HK-2 (cell line): ENCODE data around the gene CNTN4.
"Not testable (repeated sequence)": the region's sequence is repeated elsewhere in the genome, so short reads cannot be mapped to it uniquely, and the experiment has no call there.

Experiments used
- DNase-seq: peaks from one replicate; pipeline ENCODE4 v3.0.0-alpha.2; 2018; ENCODE audit not compliant: unreplicated experiment

The CNTN4 gene

DNA sequence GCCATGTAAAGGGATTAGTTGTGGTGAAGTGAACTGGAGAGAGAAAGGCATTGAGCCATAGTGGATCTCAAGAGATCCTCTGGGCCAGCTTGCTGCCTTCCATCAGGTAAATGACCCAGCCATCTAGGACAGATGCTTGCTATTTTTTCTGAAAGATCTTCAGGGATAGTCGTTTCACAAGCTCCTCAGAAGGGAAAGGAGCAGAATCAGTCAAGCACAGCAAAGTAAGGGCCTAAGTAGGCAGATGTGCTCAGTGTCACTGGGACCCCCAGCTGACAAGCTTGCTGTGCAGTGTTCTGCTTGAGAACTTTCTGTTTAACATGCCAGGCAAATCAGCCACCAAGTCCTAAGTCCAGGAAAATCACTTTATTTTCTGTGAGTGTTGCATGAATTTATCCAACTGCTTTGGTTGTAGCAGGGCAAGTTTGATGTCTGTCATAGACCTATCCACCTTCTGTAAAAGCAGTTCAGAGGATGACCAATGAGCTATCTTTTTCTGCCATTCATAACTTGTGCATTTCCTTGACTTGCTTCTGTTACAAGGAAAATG lies 691.7 kb downstream of the CNTN4 start:
- DNase-seq: no peak

DNA sequence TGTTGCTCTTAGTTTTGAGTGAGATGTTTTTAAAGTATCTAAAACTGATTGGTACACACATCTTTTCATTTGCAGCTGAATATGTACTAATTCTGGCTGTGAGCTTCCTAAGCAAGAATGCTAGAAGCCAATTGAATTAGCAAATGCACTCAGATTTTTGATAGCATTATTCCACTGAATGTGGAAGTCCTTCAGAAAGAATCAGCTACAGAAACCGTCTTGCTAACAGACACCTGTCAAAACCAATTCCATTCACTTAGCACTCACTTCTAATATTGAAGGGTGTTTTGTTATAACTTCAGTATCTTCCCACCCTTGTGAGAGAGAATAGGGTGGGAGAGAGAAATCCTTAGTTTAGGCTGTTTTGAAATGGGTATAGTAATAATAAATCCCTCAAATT lies 693.8 kb downstream of the CNTN4 start:
- DNase-seq: no peak

DNA sequence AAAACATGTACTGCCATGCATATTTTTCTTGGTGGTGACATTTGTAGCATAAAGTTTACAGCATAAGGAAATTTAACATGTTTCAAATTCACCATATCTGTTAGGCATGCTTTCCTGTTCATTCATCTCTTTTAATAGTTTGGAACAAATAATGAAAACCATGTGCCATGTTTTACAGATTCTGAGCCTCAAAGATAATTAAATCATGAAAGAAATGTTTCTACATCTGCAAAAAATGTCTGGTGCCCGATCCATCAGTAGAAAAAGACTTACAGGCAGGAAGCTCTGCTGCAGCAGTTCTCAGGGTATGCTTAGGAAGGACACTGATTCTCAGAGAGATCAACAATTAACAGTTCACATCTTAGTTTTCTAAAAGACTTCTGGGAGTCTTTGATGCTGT lies 695.3 kb downstream of the CNTN4 start:
- DNase-seq: no peak

DNA sequence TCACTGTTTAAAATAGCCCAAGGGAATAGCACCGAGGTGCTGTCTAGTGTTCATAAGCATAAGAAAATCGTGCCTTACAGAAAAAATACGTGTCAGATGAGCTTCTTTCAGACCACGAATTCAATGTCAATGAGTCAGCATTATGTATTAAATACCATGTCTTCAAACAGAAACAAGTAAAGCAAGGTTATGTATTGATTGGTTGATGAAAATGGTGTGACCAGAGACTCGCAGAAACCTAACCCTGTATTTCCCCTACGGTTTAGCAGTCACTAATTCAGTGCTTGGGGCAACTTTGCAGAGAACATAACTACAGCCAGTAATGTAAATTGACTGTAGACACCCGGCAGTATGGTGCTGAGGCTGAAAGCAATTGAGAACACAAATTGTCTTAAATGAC lies 703.8 kb downstream of the CNTN4 start:
- no peak for DNase-seq

DNA sequence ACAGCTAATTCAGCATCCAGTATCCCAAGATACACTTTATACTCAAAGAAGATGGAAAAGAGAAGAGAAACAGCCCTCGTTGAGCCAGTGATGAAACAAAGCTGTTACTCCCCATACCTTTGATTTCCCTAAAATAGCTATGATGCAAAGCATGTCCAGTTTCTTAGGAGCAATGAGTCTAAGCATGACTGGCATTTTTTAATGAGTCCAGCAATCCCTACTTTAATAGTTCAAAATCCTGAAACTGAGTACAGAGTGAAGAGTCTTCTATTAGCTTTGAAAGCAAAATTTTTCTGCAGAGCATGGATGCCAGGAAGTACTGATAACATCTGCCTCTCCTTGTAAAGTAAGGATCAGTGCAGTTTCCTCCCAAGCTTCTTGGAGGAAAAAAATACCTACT lies 708.8 kb downstream of the CNTN4 start:
- no peak for DNase-seq

DNA sequence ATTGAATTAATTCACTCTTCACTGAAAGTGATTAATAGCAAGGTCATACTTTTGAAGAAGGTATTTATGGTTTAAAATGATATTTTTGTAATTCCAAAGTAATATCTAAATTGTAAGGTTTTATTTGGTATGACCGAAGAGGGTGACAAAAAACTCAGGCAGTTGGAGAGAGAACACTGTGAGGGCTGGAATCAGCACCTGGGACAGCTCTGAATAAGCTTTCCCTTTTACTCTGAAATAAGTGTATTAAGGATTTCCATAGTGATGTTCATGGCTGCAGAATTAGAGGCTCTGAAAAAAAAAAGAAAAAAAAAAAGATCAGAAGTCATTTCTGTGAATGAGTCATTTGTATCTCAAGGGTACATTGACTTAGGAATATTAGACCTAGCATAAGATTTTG lies 712.1 kb downstream of the CNTN4 start:
- no peak for DNase-seq

DNA sequence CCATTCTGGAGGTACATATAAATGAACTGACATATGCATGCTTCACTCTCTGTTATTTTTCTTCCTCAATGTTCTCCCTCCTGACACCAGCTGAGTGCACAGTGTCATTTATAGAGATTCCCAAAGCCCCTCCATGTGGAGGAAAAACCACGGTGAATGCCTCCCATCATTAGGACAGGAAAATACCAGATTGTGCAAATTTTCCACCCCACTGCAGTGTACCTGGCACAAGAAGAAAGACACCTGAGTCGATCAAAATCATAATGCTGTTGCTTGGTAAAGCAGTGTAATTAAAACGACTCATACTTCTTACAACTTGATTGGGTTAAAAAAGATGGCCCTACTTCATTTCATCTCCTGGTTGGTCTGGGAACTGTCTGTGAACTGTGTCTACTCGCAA lies 720.9 kb downstream of the CNTN4 start:
- no peak for DNase-seq

DNA sequence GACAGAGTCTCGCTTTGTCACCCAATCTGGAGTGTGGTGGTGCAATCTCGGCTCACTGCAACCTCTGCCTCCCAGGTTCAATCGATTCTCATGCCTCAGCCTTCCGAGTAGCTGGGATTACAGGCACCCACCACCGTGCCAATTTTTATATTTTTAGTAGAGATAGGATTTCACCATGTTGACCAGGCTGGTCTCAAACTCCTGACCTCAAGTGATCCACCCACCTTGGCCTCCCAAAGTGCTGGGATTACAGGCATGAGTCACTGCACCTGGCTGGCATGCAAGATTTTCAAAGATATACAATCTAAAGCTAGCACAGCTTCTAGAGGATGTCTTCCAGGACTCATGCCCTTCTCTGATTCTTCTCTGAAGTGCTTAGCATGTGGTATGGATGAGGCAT lies 722.3 kb downstream of the CNTN4 start:
- not testable (repeated sequence) for DNase-seq

DNA sequence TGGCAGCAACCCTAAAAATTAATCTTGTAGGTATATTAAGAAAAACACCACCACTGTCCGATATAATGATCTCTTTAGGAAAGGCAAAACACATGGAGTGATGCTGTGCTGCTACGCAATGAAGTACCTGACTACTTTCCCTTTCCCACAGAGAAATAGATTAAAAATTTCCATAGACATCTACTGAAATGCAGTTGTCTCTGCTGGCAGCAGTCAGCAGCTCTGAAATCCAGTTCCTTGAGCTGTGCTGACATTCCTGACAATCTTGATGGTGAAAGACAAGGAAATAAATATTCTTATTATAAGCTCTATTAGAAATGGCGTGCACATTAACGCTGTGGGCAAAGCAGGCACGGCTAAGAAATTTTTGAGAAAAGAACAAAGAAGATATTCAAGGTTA lies 723.9 kb downstream of the CNTN4 start:
- no peak for DNase-seq

DNA sequence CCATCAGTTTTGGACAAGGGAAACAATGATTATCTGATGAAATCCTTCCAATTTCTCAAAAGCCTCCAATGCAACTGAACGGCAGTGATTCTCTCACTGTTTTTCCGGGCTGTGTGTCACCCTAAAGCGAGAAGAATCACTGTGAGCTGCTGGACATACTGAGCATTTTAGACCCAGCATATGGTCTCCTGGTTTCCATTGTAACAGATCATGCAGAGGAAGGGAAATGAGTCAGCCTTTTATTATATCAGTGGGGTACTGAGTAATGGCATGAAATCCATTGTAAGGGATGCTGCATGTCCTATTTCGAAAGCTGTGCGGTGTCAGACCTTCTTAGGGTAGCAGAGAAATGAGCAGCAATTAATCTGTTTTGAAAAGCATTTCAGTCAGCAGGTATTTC lies 724.4 kb downstream of the CNTN4 start:
- no peak for DNase-seq

DNA sequence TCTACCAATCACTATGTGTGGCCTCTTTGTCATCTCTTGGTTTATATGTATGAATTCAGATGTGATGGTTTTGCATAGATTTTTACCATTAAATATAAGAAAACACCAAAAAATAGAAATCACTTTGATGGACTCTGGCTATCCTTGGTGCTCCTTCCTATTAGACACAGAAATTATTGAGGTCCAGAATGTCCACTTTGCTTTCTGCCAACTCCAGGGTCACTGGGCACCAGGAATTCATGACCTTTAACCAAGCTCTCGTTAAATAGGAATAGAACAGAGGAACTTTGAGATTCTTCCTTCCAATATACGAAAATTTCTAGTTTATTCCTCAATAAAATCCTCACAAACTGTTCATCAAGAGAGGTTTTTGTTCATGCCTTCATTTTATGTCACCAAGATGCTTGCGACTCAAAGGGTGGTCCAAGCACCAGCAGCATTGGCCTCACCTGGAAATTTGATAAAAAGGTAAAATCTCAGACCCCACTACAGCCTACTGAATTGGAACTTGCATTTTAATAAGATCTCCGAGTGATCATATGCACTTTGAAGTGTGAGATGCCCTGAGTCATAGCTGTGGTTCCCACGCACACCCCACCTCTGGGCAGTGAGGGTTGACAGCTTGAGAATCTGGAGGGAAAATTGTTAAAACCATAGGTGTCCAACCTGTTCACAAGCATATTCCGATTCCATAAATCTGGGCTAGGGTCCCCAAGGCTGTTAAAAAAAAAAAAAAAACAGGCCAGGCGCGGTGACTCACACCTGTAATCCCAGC lies 725.0 kb downstream of the CNTN4 start:
- DNase-seq: no peak

DNA sequence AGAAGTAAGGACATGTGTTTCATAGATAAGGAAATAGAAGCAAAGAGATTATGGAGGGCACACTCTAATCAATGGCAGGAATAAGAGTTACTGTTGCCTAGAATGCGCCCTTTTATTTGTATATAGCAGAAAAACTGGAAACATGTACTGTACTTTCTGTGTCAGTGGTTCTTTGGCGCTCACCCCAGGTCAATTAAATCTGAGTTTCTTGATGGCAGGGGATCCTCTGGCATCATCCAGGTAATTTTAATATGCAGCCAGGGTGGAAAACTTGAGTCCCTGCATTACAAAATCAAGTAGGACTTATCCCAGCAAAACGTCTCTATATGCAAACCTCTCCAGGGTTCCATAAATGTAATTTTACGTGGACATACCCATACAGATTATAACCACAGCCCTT lies 727.4 kb downstream of the CNTN4 start:
- no peak for DNase-seq

DNA sequence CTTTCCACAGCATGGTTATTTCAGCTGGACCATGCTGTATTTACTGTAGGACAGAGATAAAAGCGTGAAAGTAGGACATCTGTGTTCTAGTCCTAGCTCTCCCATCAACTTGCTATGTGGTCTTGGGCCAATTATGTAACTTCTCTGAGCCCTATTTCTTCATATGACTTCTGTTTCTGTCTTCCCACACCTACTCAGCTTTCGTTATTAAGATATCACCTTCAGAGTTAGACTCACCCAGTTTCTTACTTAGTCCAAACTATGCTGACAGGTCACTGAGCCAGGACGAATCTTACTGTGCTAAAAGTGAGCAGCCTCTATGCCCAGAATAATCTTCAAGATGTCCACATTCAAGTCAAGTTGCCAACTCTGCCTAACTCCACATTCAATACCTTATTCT lies 727.8 kb downstream of the CNTN4 start:
- no peak for DNase-seq

DNA sequence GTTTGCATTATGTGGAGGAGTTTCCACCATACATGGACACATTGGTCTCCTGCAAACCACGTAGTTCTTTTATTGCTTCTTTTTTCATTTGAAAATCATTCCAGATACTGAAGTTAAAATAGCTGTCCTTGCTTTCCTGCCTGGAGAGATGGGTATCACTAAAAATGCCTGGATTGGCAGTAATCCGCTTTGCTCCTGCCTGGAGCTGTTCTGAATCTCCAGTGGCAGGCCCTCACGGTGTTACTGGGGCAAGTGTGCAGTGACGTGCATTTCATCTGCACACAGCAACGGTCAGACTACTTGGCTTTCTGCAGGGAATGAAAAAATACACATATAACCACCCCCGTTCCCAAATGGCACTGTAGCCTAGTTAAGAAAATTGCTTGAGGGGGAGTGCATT lies 738.6 kb downstream of the CNTN4 start:
- DNase-seq: no peak

DNA sequence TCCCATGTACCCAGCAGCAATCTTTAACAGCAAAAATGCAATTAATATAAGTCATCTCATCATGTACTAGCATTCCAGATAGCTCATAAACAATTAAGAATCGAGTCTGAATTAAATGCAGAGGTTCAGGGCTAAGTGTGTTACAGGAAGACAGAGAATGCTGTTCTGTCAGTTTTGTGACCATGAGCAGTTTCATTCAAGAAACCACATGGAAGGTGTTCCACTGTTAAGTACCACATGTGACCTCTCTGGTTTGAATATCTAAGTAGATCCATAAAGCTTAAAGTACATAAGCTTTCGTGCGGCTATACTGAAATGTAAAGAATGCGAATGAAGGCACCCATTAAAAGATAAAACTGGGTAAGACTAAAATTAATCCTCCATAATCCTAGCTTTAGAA lies 739.2 kb downstream of the CNTN4 start:
- no peak for DNase-seq

DNA sequence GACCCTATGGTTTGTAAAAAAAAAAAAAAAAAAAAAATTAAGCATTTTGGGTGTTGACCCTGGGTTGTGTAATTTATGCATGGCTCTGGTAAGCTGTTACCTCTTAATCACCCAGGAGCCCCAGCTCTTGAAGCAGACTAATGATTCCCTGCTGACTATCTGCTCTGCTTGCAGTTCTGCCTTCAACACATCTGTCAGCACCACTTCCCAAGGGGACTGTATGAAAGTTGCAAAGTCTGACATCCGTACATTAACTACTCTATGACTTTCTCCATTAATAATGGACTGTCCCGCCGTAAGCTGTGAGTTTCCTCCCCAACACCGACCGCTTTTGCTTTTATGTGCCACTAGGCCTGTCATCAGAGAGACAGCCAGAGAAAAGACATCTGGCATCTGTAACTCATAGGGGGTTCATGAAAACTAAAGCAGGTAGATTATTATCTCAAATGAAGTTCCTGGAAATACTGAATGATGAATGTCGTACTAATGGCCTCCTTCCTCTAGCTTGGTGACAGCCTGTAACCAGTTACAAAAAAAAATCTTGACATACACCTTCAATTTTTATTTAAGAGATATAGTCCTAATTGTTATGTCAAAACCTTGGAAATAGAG lies 740.0 kb downstream of the CNTN4 start:
- no peak for DNase-seq

DNA sequence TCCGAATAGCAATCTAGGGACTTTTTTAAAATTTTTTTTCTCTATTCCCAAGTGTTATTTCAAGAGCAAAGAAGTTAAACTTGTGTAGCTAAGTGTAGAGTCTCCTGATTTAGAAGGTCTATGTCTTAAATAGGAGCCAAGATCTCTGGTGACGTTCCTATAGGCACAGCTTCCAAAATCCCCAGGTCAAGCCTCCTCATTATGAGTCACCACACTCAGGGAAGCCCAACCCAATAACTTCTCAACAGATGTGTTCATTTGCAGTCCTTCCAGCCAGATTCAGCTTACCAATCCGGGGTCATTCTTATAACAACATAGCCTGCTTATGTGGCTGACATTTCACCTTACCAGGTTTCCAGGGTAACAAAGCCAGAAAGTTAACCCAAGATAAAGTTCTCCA lies 741.2 kb downstream of the CNTN4 start:
- DNase-seq: no peak

DNA sequence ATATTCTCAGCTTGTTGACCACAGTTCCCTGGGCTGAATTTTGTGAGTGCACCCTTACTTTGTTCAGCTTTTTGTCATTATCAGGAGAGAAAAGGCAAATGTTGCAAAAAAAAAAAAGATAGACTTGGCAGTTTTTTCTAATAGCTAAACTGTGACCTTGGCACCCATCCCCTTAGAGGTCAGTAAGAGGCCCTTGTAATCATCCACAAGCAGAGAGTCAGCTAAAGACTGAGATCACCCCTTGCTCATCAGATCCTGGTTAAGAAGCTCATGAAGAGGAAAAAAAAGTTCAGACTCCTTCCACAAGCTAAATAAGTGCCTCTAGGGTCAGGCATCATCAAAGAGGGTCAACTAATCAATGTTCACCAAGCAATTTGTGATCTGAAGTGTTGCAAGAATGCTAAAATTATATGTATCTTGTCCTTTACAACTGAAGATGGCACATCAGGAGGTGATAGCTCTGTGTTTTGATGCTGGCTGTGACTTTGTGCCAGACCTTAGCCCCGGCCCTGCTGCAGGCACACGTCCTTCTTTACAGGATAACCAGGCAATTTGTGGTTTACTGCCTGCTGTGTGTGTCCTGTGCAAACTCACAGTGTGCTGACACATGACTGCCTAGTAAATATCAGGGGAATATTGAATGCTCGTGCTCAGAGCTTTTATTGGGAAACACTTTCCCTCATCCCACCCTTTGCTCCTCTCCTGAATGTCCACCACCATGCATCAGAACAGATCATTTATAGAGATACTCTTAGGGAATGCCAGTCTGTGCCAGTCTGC lies 748.6 kb downstream of the CNTN4 start:
- no peak for DNase-seq

DNA sequence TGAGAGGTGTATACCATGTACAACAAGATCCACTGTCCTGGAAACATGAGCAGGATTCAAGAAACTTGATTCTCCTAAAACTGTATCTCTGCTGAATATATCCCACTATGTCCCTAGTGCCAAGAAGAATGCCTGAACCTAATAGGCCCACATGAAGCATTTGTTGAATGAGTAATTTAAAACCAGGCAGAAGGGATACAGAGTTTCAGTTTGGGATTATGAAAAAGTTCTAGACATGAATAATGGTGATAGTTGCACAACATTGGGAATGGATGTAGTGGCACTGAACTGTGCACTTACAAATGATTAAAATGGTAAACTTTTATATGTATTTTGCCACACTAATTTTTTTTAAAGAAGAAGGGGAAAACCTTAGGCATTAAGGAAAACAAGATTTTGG lies 750.4 kb downstream of the CNTN4 start:
- no peak for DNase-seq

DNA sequence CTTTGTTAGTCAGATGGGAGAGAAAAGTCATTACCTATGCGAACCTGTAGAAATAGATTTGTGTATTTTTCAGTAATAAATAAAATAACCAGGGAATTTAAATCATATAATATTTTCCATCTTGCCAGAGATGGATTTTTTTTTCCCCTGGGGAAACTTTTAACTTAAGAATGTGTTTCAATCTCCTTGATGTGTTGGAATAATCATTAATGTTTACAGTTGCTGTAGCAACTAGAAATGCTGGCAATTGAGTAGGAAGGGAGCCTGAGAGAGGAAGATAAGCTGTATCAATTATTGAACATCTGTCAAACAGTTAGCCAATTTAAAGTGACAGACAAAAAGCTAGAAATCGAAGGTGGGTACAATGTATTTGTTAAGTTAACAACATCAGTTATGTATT lies 752.0 kb downstream of the CNTN4 start:
- no peak for DNase-seq

DNA sequence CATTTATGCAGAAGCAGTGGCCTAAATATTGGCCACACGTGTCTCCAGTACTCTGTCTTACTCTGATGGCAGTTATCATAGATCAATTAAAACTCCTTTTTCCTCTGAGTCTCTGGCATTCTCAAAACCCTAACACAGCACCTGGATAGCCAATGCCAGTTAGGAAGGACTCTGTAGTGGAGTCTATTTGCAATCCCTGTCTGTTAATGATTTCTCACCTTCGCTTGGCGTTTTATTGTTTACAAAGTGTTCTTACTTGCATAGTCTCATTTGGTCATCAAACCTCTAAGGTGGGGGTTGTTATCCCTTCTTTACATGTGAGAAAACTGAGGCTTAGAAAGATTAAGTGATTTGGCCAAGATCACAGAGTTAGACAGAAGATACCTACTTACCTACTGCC lies 752.7 kb downstream of the CNTN4 start:
- DNase-seq: no peak

DNA sequence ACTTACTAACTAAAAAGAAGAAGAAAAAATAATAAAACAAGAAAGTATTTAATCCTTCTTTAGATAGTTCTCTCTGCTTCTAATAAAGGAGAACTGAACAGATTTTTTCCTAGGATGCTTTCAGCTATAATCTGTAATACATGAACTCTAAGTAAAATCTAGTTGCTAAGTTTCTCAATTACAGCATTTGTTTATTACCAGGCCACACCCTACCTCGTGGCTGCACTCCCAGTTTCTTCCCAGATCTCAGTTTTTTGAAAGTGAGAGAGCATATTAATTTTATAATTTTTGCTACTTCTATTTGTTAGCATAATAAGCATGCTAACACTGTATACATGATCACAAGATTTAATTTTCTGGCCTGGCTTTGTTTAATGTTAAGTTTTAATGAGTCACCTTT lies 753.2 kb downstream of the CNTN4 start:
- DNase-seq: no peak

DNA sequence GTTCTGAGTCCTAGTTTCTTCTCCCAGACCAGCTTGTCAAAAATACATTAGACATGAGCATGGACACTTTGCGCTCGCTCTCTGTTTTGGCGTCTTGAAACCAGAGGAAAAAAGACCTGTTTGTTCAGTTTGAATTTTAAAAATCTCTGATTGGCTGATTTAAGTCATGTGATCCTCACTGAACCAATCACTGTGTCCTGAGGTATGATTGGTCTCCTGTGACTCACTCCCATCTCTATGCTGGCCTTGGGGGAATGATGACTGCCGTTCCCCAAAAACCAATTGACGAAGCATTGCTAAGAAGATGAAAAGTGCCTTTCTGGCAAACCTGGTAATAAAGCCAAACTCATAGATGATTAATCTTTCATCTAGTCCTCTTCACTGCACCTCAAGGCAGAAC lies 755.0 kb downstream of the CNTN4 start:
- DNase-seq: no peak
